Activated T-cell treated with anti-CD3 and anti-CD28 coated beads, Interleukin-2, amount 50 U/mL, for 48 hours (primary cell): Measurements from ENCODE around the gene TAF1B.
"Not testable (repeated sequence)": the region's sequence is repeated elsewhere in the genome, so short reads cannot be mapped to it uniquely, and the experiment has no call there.

Experiments
- DNase-seq, 2 experiments: peaks; one replicate each; pipeline ENCODE4 v3.0.0-alpha.2; 2020

Gene TAF1B

DNA sequence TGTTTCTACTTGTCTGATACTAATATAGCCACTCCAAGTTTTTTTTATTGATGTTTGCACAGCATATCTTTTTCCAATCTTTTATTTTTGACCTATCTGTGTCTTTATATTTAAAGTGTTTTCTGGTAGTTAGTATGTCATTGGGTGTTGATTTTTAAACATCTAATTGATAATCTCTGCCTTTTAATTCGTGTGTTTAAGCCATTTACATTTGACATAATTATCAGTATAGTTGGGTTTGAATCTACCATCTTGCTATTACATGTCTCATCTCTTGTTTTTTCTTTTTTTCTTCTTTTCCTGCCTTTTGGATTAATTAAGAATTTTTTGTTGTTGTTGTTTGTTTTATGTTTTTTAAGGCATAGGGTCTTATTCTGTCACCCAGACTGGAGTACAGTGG is 44.2 kb downstream of the TAF1B start:
- DNase-seq, result no peak

GRCh38 chr2:9889812-9890261 is 46.6 kb downstream of the TAF1B start:
- DNase-seq, result no peak

DNA sequence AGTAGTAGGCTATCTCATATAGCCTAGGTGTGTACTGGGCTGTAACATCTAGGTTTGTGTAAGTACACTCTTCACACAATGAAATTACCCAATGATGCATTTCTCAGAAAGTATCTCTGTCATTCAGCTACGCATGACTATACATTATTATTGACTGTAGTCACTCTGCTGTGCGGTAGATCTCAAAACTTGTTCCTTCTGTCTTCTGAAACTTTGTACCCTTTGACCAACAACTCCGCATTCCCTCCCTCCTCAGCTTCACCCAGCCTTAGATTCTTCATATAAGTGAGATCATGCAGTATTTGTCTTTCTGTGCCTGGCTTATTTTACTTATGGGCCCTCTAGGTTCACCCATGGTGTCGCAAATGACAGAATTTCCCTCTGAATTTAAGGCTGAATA is 49.0 kb downstream of the TAF1B start:
- DNase-seq, result no peak

GRCh38 chr2:9895669-9896590 is 52.7 kb downstream of the TAF1B start:
- no peak for DNase-seq

- DNase-seq, result peak; percentile 83
Observed at GRCh38 chr2:9897331-9897737, 54.1 kb downstream of the TAF1B start.

GRCh38 chr2:9897846-9898245 is 54.6 kb downstream of the TAF1B start:
- no peak for DNase-seq

DNA sequence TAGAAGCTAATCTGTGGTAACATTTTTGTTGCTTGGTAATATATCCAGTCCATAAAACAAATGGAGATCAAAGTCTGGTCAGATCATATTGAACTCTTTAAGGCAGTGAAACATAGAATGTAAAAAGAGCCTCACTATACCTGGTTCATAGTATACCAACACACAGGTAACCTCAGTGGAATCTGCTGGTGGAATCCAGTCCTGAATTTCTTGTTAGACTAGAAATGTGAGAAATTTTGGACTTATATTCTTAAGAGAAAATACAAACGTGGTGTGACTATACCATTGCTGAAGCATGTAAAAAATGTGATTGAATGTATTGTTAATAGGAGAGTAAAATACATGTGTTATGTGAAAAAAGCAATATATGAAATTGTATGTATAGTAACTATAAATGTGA is 62.1 kb downstream of the TAF1B start:
- DNase-seq, result no peak

DNA sequence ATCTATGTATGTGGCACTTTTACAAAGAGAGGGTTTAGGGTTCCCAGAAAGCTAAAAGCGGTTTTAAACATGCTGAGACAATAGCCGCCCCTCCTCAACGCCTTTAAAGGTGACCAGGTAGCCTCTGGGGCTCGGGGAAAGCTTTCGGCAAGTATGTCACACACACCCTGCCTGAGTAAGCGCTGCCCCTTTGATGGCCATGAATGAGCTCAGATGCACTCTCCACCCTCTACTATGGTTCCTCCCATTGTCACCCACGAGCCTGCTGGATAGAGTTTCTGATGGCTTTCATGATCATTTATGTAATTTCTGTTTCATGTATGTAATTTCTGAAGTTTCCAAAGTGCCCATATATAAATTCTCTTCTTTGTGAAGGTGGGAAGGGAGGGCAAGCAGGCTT is 64.1 kb downstream of the TAF1B start:
- DNase-seq, result no peak

- DNase-seq, result no peak
Observed at GRCh38 chr2:9908639-9909038, 65.4 kb downstream of the TAF1B start.

DNA sequence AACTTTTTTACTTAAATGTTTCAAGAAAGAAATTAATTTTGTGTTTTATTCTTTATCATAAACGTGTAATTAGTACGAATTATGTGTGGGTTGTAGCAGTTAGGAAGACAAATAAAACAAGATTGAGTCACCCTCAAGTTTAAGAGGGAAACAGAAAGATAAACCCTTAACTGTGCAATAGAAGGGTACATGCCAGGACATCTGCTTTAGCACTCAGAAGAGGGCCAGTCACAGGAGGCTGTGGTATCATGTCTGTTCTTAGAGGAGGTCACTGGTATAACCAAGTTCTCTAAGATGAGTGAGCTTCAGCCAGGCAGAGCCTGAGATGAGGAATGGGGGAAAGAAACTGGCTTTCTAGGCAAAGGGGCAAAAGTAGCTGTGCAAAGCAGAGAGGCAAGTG is 65.8 kb downstream of the TAF1B start:
- no peak for DNase-seq

GRCh38 chr2:9910699-9911098 is 67.4 kb downstream of the TAF1B start:
- no peak for DNase-seq

GRCh38 chr2:9912468-9912867 is 69.2 kb downstream of the TAF1B start:
- DNase-seq, result no peak

- peak; percentile 56 to 72 for DNase-seq
Observed at GRCh38 chr2:9914384-9915065, 71.3 kb downstream of the TAF1B start.

DNA sequence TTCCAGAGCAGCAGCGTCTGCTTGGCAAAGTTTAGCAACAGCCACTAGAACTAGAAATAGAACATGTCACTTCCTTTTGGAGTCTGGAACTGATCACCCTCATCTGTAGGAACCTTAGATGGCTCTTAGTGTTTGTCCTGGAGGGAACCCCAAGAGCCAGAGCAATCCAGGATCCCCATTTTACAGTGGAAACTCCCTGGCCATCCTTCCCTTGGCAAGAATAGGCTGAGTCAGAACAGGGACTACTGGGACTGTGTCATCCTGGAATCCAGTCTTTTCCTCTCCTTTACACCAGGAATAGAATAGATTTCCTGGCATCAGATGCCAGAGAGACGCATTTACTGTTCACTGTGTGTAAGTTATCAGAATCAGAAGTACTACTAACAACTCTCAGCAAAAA is 75.0 kb downstream of the TAF1B start:
- DNase-seq, result no peak

GRCh38 chr2:9919512-9919911 is 76.2 kb downstream of the TAF1B start:
- no peak for DNase-seq

GRCh38 chr2:9927020-9927419 is 83.7 kb downstream of the TAF1B start:
- DNase-seq, result not testable (repeated sequence)

GRCh38 chr2:9937258-9937657 is 94.0 kb downstream of the TAF1B start:
- no peak for DNase-seq

DNA sequence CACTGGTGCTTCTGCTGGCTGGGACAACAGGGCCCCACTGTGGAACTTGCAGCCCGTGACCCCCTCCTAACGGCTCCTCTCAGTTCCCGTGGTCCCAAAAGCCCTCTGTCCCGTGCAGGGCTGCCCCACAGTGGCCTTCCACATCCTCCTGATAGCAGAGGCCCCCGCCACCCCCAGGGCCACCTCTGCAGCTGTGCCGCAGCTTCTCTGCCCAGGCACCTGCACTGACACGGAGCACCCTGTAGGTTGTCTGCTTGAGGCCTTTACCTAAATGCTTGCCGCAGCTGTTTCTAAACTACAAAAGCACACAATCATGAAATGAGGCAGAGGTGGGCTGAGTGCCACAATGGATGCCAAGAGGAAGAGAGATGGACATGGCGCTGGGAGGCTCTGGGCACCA is 94.7 kb downstream of the TAF1B start:
- DNase-seq, result no peak

DNA sequence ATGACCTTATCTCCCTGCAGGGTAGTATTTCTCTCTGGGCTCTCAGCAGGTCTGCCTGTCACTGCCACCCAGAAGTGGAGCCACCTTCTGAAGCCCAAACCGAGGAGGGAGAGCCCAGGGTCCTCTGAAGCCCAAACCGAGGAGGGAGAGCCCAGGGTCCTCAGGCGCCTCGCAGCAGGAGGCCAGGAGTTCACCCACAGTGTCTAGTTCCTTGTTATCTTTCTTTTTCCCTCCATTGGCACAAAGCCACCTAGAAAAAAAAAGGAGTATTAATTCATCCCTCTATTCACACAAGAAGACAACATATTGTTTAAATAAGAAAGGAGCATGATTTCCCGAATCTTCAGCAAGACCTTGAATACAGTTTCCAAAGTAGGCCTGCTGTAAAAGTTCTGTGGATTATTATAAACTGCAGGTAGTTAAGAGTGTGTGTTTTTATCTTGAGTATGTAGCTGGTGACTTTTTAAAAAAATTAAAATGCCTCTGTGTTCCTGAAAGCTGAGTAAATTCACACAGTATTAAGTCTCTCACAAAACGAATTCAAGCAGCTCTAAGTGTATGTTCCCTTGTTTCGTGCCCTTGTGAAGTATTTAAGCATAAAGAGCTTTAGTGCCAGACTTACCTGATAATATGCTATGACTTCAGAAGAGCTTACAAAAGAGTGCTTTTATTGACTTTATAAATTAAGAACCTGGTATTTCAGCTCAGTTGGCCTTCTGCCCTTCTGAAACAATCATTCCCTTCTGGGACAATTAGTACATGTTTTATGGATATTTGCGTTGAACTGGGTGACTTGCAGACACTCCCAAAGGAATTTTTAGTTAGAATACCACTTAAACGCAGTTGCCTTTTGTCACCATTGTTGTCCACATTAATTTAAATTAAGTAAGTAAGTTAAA is 96.6 kb downstream of the TAF1B start:
- DNase-seq, result no peak

DNA sequence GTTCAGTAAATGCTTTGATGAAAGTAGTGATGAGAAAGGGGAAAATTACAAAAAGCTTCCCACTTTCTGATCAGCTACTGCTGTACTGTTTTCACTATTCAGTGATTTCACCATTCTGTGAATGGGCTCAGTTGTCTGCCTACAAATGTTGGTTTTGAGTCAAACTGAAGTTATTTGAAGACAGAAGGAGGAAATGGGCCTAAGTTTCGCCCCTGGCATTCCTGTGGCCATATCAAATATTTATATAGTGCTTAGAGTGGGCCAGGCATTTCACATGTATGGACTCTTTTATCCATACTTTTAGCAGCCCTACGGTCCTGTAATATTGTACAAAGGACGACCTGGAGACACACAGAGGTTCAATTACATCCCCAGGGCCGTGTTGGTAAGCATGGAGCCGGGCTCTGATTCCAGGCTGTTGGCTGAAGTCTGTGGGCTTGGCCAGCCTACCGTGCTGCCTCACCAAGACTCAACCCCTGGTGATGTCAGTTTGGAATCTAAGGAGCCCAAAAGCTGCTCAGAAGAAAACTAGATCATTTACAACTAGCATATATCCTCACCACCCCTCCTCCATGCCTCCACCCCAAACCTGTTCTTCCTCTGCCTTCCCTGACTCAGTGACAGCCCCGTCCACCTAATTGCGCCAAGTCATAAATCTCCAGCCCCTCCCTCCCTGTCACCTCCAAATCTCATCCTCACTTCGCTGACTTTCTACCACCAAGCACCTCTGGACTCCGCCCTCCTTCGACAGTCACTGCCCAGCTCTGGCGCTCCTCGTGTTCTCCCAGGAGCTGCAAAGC is 98.1 kb downstream of the TAF1B start:
- DNase-seq, result no peak

DNA sequence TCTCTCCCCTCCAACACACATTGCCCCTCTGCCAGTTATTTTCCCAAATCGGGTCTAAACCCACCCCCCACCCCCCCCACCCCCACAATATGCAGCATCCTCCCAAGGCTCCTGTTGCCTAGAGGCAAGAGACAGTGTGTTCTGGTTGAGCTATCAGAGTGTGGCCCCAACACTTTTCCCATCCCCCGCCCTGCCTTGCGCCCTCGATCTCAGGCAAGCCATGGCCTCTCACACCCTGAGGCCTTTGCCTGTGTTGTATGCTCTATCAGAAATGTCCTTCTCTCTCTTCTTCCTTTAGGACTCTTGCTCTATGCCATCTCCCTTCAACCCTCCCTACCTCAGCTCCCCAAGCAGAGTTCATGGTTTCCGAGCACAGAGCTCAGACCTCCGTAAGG is 98.7 kb downstream of the TAF1B start:
- no peak for DNase-seq

DNA sequence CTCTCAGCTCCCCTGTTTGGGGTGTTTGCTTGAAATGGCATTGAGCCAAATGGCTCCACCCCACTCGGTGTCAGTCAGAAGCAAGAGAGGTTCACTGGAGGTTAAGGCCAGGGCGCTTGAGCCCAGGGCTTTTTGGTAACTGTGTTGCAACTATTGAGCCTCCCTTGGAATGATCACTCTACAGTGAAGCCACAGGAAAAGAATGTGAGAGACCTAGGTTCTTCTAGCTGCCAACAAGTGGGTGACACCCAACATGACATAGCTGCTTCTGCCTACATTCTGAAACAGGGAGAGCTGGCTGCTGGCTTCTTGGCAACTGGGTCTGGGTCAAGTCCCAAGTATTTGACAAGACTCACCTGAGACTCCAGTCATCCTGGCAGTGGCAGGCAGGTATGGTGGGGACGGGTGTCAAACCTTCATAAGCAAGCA is 101.1 kb downstream of the TAF1B start:
- no peak for DNase-seq
